Liver (tissue), 3 donors: Measurements from ENCODE around the gene SARDH.
"Not testable (repeated sequence)": the region's sequence is repeated elsewhere in the genome, so short reads cannot be mapped to it uniquely, and the experiment has no call there.

Experiments used
- ATF3 ChIP-seq: IDR thresholded peaks from 2 replicates; pipeline ENCODE4 v1.6.1; 2016; ENCODE audit warnings: antibody characterized with exemption
- YY1 ChIP-seq: IDR thresholded peaks from 2 replicates; pipeline ENCODE4 v1.6.1; 2016; ENCODE audit warnings: antibody characterized with exemption, mild to moderate bottlenecking
- TF ChIP-seq, protein P1 (sequence below): fragments of 150-350 bp; IDR thresholded peaks from 2 replicates; pipeline ENCODE4 v1.5.1; 2017; ENCODE audit warnings: improper control_type of control experiment, low read depth, low read length; ENCODE audit not compliant: missing input control
- TF ChIP-seq, protein P2 (sequence below): IDR thresholded peaks from 2 replicates; pipeline ENCODE4 v1.6.1; 2016; ENCODE audit warnings: antibody characterized with exemption
- donor health status: healthy.
- donor health status: healthy.

- TF ChIP-seq, protein P1, sequence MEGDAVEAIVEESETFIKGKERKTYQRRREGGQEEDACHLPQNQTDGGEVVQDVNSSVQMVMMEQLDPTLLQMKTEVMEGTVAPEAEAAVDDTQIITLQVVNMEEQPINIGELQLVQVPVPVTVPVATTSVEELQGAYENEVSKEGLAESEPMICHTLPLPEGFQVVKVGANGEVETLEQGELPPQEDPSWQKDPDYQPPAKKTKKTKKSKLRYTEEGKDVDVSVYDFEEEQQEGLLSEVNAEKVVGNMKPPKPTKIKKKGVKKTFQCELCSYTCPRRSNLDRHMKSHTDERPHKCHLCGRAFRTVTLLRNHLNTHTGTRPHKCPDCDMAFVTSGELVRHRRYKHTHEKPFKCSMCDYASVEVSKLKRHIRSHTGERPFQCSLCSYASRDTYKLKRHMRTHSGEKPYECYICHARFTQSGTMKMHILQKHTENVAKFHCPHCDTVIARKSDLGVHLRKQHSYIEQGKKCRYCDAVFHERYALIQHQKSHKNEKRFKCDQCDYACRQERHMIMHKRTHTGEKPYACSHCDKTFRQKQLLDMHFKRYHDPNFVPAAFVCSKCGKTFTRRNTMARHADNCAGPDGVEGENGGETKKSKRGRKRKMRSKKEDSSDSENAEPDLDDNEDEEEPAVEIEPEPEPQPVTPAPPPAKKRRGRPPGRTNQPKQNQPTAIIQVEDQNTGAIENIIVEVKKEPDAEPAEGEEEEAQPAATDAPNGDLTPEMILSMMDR, result not testable (repeated sequence)
- TF ChIP-seq ATF3, YY1: not testable (repeated sequence)
- TF ChIP-seq, protein P2, sequence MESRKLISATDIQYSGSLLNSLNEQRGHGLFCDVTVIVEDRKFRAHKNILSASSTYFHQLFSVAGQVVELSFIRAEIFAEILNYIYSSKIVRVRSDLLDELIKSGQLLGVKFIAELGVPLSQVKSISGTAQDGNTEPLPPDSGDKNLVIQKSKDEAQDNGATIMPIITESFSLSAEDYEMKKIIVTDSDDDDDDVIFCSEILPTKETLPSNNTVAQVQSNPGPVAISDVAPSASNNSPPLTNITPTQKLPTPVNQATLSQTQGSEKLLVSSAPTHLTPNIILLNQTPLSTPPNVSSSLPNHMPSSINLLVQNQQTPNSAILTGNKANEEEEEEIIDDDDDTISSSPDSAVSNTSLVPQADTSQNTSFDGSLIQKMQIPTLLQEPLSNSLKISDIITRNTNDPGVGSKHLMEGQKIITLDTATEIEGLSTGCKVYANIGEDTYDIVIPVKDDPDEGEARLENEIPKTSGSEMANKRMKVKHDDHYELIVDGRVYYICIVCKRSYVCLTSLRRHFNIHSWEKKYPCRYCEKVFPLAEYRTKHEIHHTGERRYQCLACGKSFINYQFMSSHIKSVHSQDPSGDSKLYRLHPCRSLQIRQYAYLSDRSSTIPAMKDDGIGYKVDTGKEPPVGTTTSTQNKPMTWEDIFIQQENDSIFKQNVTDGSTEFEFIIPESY, result not testable (repeated sequence)
Measured at GRCh38 chr9:133626008-133626407, 112.1 kb downstream of the SARDH start.
